ENCODE results near the gene ABCB9.
A peak's percentile ranks its signal among the peaks of the same experiment; 100 is the strongest.

Gene ABCB9

DNA sequence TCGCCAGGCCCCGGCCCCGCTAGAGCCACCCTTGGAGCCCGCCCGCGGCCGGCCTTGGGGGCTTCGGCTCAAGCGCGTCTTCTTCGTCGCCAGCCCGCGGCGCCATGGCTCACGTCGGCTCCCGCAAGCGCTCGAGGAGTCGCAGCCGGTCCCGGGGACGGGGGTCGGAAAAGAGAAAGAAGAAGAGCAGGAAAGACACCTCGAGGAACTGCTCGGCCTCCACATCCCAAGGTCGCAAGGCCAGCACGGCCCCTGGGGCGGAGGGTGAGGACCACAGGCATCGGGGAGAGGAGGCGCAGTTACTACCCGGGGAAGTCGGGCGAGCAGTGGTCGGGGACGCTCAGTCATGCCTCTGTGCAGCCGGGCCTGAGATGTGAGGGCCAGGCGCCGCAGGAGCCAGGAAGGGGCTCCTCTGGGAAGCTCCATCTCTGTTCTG, 14.8 kb upstream of the ABCB9 start:
- DNase-seq: no peak

DNA sequence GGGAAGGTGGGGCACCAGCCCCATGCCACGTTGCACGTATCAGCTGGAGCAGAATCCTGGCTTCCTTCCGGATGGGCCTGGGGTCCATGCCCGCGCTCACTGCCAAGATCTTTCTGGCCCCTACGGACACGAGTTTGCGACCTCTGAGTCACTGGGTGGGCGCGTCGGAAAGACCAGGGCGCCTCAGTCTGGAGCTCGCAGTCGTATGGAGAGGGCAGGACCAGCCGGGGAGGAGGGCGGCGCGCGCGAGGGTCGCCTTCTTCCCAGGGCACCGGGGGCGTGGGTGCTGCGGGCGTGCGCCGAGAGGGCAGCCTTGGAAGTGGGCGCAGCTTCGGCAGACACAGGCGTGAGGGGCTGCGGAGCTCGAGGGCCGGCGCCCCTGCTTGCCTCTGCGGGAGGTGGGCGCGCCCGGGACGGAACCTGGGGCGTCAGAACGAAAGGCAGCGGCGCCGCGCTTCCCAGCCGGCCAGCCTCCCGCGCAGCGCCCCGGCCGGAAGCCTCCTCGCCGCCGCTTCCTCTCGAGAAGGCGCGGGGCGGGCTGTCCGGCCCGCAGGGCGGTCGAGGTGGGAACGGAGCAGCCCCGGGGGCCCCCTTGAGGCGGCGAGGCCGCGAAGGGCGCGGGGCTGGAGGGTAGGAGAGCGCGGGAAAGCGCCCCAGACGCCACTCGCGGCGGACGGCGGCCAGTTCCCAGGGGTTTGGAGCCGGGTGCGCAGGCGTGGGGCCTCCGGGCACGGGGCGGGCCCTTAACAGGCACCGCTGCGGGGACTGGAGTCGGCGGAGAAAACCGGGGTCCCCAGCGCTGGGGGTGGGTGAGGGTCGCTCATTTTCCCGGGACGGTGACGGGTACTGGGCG, 14.1 kb upstream of the ABCB9 start, which contains the start of gene ARL6IP4:
ARL6IP4 (plus strand) TSS at position 499 of the 853 bp plus-strand sequence. CDS start 459 bp downstream, outside the sequence.
- peak; percentile 39 for DNase-seq

GRCh38 chr12:122979908-122980182, 13.6 kb upstream of the ABCB9 start:
- DNase-seq: no peak

DNA sequence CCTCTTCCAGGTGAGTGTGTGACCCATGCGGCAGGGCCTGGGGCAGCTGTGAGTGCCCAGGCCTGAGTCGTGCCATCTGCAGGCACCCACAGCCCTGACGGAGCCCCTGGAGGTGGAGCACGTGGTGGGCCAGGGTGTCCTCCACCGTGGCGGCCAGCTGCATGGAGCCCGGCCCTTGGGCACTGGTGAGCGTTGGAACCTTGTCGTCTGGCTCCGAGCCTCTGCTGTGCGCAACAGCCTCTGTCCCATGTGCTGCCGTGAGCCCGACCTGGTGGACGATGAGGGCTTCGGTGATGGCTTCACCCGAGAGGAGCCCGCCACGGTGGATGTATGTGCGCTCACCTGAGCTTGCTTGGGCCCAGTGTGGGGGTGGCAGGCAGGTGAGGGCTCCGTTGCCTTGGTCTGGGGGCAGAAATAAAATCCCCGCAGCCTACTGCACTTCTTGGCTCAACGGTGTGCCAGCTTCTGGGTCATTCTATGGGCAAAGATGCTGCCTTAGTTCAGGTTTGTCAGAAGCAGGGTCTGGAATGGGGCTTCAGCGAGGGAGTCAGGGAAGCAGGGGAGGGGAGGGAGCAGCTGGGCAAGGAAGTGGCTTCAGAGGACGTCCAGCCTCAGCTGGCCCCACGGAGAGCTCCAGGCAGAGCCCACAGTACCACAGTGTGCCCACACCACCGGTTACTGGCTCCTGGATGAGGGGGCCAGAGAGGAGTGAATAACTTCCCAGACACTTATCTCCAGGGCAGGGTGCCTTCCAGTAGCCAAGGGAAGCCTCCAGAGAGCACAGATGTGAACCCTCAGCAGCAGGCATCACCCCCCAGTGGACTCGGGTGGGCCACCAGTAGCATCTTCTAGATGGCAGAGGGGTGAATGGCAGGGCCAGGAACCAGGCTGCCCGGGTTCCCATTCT, 13.0 kb upstream of the ABCB9 start:
- no peak for DNase-seq

- DNase-seq: no peak
Observed at GRCh38 chr12:122978507-122978955, 12.3 kb upstream of the ABCB9 start.

DNA sequence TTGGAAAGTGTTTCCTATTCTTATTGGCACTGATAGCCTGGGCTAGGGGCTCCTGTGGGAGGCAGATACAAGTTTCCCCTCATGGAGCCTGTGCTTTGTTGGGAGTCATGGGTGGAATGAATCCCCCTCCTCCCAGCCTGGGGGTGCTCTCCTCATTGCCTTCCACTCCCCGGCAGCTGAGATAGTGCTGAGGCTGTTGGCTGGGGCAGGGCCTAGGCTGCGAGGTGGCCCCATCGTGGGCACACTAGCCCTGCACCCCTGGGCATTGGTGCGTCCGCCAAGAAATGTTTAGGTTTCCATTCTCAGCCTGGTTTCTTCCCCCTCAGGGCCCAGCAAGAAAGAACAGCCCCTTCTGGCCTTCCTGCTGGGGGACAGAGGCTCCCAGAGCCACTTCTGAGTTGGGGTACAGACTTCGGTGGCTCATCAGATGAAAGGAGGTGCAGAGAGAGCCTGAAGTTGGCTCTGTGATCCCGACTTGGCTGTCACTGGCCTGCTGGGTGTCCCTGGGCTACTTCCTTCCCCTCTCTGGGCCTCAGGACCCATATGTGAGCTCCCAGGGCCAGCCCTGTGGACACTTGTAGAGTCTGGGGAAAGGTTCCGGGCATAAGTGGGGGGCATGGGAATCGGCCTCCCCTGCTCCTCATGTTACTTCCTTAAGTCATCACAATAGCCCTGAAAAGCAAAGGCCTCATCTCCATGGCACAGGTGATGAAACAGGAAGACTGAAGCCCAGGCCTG, 11.6 kb upstream of the ABCB9 start:
- DNase-seq: no peak

DNA sequence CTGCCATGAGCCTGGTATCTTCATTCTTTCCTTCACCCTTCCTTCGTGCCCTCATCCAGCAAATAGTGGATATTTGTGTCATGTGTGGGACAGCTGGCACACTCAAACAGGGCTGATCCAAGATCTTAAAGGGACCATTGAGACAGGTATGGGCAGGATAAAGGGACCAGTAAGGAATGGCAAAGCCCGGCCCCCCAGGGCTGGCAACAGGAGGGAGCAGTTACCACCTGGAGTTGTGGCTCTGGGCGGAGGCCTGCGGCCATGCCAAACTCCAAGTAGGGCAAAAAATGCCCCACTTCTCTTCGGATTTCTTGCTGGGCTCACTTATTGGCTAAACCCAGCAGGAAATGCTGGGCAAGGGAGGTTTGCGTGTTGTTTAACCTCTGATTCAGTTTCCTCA, 10.9 kb upstream of the ABCB9 start:
- DNase-seq: no peak

DNA sequence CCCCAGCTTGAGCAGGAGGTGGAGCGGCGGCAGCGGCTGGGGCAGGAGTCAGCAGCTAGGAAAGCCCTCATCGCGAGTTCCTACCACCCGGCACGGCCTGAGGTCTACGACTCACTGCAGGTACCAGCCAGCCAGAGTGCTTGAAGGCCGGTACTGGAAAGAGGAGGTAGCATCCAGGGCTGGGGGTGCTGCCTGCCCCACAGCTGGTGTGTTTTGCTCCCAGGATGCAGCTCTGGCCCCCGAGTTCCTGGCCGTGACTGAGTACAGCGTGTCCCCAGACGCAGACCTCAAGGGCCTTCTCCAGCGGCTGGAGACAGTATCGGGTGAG, 10.3 kb upstream of the ABCB9 start:
- DNase-seq: no peak

DNA sequence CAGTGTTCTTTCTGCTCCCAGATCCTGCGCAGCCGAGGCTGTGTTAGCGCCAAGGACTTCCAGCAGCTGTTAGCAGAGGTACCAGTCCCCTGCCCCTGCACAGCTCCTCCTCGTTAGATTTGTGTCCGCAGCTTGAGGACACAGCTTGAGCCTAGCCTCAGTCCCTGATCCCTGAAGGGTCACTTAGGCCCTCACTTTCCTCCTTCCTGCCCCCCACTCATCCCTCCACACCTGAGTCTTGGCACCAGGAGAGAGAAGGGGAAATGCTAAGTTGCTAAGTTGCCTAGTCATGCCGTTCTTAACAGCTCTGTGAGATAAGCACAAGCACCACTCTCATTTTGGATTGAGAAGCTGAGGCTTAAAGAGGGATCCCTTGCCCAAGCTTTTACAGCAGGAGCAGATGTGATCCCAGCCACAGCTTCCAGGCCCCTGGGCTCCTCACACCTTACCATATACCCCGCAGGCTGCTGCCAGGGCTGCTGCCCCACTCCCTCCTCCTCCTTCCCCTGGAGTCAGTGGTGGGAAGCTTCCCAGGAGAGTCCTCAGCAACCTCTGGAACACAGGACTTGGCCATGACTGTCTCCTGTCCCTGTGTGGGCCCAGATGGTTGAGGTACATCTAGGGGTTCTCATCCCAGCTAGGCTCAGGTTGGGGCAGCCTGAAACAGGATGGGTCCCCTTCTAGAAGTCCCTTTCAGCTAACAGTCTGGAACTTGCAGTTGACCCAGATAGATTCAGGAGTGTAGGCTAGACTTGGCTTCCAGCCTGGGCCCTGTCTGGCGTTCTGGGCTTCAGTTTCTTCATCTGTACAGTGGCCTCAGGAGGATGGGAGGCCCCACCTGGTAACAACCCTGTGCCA, 9.8 kb upstream of the ABCB9 start:
- DNase-seq: no peak

GRCh38 chr12:122974892-122975789, 8.9 kb upstream of the ABCB9 start, which contains the start of gene OGFOD2:
Gene OGFOD2 (plus strand): TSS chr12:122975244. CDS start chr12:122975252, 8 bp downstream.
- DNase-seq: peak; percentile 92

DNA sequence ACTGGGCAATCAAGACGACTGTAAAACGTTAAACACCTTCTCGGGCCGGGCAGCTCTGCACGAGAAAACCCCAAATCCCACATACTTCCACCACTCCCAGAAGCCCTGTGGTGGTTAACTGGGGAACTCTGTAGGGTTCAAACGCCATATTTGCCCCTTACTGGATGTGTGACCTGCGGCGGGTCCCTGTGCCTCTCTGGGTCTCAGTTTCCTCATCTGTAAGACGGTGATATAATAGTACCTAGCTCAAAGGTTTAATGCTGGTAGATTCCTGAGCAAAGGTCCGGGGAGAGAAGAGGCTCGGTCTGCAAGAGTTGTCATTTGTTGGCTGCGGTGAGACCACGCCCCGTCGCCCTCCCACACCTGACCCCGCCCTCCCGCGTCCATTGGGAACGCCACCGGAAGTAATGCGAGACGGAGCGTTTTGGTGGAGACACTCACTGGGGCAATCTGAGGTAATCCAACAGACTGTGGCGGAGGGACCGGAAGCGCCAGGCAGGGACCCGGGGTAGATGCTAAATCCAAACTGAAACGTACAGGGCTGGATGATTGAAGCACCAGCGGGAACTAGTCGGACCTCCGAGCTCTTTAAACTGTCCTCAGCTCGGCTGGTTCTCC, 8.1 kb upstream of the ABCB9 start:
- peak; percentile 99 for DNase-seq

DNA sequence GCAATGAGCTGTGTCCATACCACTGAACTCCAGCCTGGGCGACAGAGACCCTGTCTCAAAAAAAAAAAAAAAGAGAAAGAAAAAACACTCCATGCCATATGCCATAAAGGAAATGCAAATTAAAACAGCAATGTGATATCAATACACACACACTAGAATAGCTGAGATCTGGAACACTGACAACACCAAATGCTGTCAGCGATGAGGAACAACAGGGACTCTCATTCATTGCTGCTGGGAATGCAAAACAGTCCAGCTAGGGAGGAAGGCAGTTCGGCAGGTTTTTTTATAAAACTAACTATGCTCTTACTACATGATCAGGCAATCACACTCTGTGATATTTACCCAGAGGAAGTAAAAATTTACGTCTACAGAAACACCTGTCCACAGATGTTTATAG, 3.4 kb upstream of the ABCB9 start:
- DNase-seq: no peak

DNA sequence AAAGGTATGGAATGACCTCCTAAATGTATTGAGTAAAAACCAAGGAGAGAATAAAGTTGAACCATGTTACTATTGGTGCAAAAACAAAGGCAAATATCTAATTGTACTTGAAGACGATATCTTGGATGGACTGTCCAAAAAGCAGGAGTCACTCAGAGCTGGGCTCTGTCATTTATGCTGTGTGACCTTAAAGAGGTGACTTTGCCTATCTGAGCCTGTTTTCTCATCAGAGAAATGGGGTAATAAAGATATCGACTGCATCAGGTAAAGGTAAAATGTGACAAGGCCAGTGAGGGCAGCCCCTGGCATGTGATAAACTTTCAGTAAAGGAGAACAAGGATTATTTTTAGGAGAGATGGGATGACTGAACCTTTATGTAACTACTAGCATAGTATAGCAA, 1.8 kb upstream of the ABCB9 start:
- DNase-seq: no peak

DNA sequence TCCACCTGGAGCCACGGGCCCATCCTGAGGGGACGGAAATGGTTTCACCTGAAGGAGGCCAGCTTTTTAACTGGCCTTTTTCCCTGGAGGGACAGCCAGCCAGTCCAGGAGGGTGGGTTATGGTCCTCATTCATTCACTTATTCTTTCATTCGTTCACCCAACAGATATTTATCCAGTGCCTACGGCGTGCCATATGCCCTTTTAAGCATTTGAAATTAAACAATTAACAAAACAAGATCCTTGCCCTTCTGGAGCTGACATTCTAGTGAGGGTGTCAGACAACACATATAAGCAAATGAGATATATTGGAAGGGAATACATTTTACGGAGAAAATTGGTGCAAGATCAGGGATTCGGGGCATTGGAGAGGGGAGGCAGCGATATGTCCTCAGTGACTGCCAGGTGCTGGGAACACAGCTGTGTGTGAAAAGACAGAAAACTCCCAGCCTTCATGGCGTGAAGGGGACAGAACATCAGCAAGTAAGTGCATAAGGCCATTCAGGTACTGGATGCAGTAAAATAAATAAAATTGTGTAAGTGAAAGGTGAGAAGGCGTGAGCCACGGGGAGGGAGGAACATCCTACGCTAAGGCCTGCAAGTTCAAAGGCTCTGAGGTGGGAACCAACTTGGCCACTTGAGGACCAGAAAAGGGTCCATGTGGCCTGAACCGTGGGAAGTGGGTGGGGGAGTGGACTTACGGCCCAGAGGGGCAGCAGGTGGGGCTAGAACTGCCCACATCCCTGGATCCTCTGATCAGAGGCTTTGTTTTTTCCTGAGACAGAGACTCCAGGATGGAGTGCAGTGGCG, 684 bp upstream of the ABCB9 start:
- DNase-seq: no peak

GRCh38 chr12:122965321-122965751, 927 bp downstream of the ABCB9 start:
- DNase-seq: no peak

DNA sequence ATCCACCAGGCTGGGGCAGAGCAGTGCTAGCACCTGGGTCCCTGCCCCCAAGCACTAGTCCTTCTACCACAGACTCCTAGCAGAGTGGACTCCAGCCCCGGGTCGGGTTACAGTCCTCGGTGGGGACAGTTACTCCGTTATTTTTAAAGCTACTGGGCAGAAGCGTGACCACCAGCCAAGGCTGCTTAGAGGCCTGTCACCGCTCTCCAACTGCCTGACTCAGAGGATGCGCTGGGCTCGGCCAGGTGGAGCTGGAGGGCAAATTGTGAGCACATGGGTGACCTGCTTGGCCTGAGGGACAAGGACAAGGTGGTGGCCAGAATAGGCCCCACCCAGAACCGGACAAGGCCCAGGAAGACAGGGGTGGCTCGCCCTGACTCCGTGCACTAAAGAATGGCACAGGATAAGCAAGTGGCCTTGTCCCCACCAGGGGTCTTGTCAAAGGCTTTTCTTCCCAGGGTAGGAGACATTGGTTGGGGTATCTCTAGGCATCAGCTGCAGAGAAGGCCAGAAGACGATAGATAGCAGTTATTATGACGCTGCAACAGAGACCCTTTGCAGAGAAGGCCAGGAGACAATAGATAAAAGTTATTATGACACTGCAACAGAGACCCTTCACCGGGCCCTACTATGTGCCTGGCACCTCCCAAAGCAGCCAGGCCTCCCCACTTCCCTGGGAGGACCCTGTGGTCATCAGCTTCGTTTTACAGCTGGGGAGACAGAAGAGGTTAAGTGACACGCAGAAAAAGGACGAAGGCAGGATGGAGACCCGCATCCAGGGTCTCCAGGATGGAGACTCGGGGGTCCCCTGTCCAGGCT, 1.6 kb downstream of the ABCB9 start:
- DNase-seq: no peak

DNA sequence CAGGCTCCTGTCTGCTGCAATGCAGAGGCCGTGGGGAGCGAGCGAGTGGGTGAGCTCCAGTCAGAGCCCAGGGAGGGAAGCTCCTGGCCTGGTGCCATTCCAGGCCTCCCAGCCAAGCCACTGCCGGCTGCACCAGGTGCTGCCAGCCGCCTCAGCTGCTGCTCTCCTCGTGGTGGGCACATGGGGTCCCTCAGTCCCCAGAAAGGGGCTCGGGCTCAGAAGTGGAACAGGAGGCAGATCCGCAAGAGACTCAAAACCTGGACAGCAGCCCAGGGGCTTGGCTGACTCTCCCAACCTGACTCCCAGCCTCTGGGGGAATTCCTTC, 2.4 kb downstream of the ABCB9 start:
- DNase-seq: no peak

GRCh38 chr12:122961531-122962329, 4.5 kb downstream of the ABCB9 start:
- DNase-seq: no peak
